RWPE1 (cell line): ENCODE results near the gene ATXN1.

ENCODE experiments used
- CTCF ChIA-PET: fragments of 350-600 bp; sonication (Branson Sonifier 250); formaldehyde crosslinking; extraction: SDS; loops from one replicate; lab custom pipeline; 2021; lab: Yijun Ruan, JAX
- POLR2A ChIA-PET: fragments of 400-600 bp; formaldehyde crosslinking; extraction: SDS; loops from one replicate; lab custom pipeline; 2020; ENCODE audit warnings: antibody characterized with exemption; ENCODE audit not compliant: low non-redundant PET; lab: Yijun Ruan, JAX
- DNase-seq: peaks from one replicate; pipeline ENCODE4 v3.0.0; 2012; ENCODE audit warnings: low spot score
- H3K27ac ChIP-seq: fragments of 450-650 bp; 2 replicates; pipeline ENCODE4 v1.5.1; 2017
- CTCF ChIP-seq: fragments of 450-650 bp; conservative IDR thresholded peaks from 2 replicates; pipeline ENCODE4 v1.5.1; 2017; ENCODE audit warnings: low read depth, mild to moderate bottlenecking

ATXN1 gene

GRCh38 chr6:16670617-16671051 lies 90.6 kb downstream of the ATXN1 start:
- no peak overlapping the region for H3K27ac ChIP-seq
- POLR2A ChIA-PET = no interaction called here
- CTCF ChIA-PET = interaction anchor here (0.8 kb wide), 1 partner anchor 1299 kb away, joined by 3 read pairs; no protein-coding TSS in a partner anchor

GRCh38 chr6:16670183-16670582 lies 91.1 kb downstream of the ATXN1 start:
- CTCF ChIA-PET = interaction anchor here (0.8 kb wide), 1 partner anchor 1299 kb away, joined by 3 read pairs; no protein-coding TSS in a partner anchor
- no peak for DNase-seq
- H3K27ac ChIP-seq = peak overlapping the region; percentile 44
- TF ChIP-seq CTCF = no peak
- POLR2A ChIA-PET = no interaction called here

More at GRCh38 chr6:16670617-16671051, 90.6 kb downstream of the ATXN1 start:
- no peak for TF ChIP-seq CTCF
- no peak for DNase-seq

DNA sequence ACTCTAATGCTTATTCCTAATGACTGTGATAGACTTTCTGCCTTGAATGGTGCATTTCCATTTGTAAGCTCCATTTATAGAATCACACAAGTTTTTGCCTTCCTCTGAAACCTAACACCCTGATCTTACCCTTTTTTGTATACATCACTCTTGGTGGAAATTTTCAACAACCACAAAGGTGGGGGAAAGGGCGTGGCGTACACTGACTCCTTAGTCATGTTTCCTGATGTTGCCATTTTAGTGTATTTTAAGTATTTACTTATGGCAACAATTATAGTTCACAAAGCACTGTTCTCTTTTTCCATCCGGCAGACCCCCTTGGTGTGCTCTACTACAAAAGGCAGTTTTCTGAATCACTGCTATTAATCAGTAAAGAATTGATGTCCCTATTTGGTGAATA lies 92.0 kb downstream of the ATXN1 start:
- POLR2A ChIA-PET = no interaction called here
- DNase-seq = peak; percentile 36
- TF ChIP-seq CTCF = no peak
- no peak overlapping the region for H3K27ac ChIP-seq
- CTCF ChIA-PET = no interaction called here

GRCh38 chr6:16667509-16667908 lies 93.8 kb downstream of the ATXN1 start:
- no peak for TF ChIP-seq CTCF
- POLR2A ChIA-PET = no interaction called here
- no peak overlapping the region for H3K27ac ChIP-seq
- CTCF ChIA-PET = no interaction called here
- DNase-seq = no peak

DNA sequence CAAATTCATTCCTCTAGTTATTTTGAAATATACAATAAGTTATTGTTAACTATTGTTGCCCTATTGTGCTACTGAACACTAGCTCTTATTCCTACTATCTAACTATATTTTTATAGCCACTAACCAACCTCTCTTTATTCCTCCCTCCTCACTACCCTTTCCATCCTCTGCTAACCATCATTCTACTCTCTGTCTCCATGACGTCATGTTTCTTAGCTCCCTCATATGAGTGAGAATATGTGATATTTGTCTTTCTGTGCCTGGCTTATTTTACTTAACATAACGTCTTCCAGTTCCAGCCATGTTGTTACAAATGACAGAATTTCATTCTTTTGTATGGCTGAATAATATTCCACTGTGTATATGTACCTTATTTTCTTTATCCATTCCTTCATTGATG lies 95.3 kb downstream of the ATXN1 start:
- H3K27ac ChIP-seq = no peak overlapping the region
- no peak for DNase-seq
- TF ChIP-seq CTCF = no peak
- POLR2A ChIA-PET = no interaction called here
- CTCF ChIA-PET = interaction anchor here (0.6 kb wide), 1 partner anchor 78 kb away, joined by 3 read pairs; no protein-coding TSS in a partner anchor

DNA sequence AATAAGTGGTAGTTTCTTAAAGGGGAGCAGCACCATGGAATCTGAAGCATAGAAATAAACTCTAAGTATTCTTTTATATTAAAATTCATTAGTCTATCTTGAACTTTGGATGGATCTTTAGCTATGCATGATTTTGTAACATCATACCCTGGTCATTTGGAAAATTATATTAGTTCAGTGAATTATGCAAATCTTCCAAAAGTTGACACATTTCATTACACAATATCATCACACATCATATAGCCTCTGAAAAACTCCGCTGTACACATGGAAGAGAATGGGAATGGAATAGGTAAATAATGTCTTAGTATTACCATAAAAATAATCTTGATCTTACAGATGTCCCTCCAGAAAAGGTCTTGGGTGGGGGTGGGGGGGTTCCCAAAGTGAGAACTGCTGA lies 96.1 kb downstream of the ATXN1 start:
- no peak for TF ChIP-seq CTCF
- no peak overlapping the region for H3K27ac ChIP-seq
- ChIA-PET CTCF (no interaction called here), POLR2A (no interaction called here)
- DNase-seq = no peak
